GM12872 (cell line): ENCODE results near the gene PPFIA4.

Experiments used
- CTCF ChIP-seq: IDR thresholded peaks from 3 replicates; pipeline ENCODE4 v1.5.1; 2011; ENCODE audit warnings: low read depth, mild to moderate bottlenecking, low read length, moderate library complexity; ENCODE audit not compliant: insufficient read depth

The PPFIA4 gene

GRCh38 chr1:203057911-203058675 is 31.8 kb downstream of the PPFIA4 start:
- TF ChIP-seq CTCF = no peak

GRCh38 chr1:203058676-203058935 is 32.3 kb downstream of the PPFIA4 start:
- TF ChIP-seq CTCF = no peak

- TF ChIP-seq CTCF = no peak
Observed at GRCh38 chr1:203059485-203059884, 33.2 kb downstream of the PPFIA4 start.

- no peak for TF ChIP-seq CTCF
Observed at GRCh38 chr1:203060115-203060514, 33.8 kb downstream of the PPFIA4 start.

- no peak for TF ChIP-seq CTCF
Observed at GRCh38 chr1:203063287-203063686, 37.0 kb downstream of the PPFIA4 start.

GRCh38 chr1:203065191-203065590 is 38.9 kb downstream of the PPFIA4 start:
- TF ChIP-seq CTCF = no peak

- no peak for TF ChIP-seq CTCF
Observed at GRCh38 chr1:203065986-203066385, 39.7 kb downstream of the PPFIA4 start.
